Keratinocyte (primary cell): Measurements from ENCODE around the gene PRKCZ. TPM values are rescaled to one million over a fixed set of nuclear protein-coding genes. Genes with fewer than 3 reads are reported as not detected.

ENCODE experiments used
- DNase-seq: peaks from one replicate; pipeline ENCODE4 v3.0.0-alpha.2; 2011; ENCODE audit warnings: low read depth, missing footprints, low spot score
- FAIRE-seq: peaks from 2 replicates; lab custom pipeline; 2011; peaks lifted over from hg19 to GRCh38; lab: Jason Lieb, UNC
- H2AFZ ChIP-seq: 2 replicates; pipeline ENCODE4 v1.6.0; 2012; ENCODE audit warnings: low read length, control low read depth, inconsistent platforms; ENCODE audit not compliant: control insufficient read depth
- H3K27ac ChIP-seq: 2 replicates; pipeline ENCODE4 v1.5.1; 2011; ENCODE audit warnings: low read length; ENCODE audit not compliant: control insufficient read depth, insufficient read depth
- H3K27me3 ChIP-seq: 3 replicates; pipeline ENCODE4 v1.6.0; 2011; ENCODE audit warnings: low read length; ENCODE audit not compliant: control insufficient read depth, insufficient read depth; ENCODE audit errors: extremely low read depth
- H3K36me3 ChIP-seq, 2 experiments: 2 replicates in 1 of 2; 3 replicates in 1 of 2; pipeline ENCODE4 v1.5.1; 2011; ENCODE audit warnings: low read length in 2 of 2, mild to moderate bottlenecking in 1 of 2; ENCODE audit not compliant: control insufficient read depth in 2 of 2, insufficient read depth in 2 of 2; ENCODE audit errors: extremely low read depth in 1 of 2
- H3K4me1 ChIP-seq: 3 replicates; pipeline ENCODE4 v1.5.1; 2011; ENCODE audit warnings: low read length; ENCODE audit not compliant: control insufficient read depth, insufficient read depth; ENCODE audit errors: extremely low read depth
- H3K4me2 ChIP-seq: 3 replicates; pipeline ENCODE4 v1.6.0; 2011; ENCODE audit warnings: low read depth, low read length; ENCODE audit not compliant: control insufficient read depth, insufficient read depth; ENCODE audit errors: extremely low read depth
- H3K4me3 ChIP-seq, 3 experiments: fragments of 200-600 bp in 1 of 3; sonication (generic) in 1 of 3; 2 replicates in 2 of 3; 3 replicates in 1 of 3; pipeline ENCODE4 v1.5.1; 2011 to 2016; ENCODE audit warnings: low read length in 3 of 3, mild to moderate bottlenecking in 3 of 3, control low read depth in 2 of 3, inconsistent platforms in 1 of 3, low read depth in 1 of 3, mixed read lengths in 1 of 3, mixed run types in 1 of 3, moderate library complexity in 1 of 3; ENCODE audit not compliant: control insufficient read depth in 2 of 3, insufficient read depth in 2 of 3; ENCODE audit errors: extremely low read depth in 1 of 3
- H3K79me2 ChIP-seq: 2 replicates; pipeline ENCODE4 v1.6.0; 2012; ENCODE audit warnings: low read length; ENCODE audit not compliant: control insufficient read depth, insufficient read depth
- H3K9ac ChIP-seq: 3 replicates; pipeline ENCODE4 v1.6.0; 2011; ENCODE audit warnings: low read length; ENCODE audit not compliant: control insufficient read depth, insufficient read depth; ENCODE audit errors: extremely low read depth
- H3K9me1 ChIP-seq: 3 replicates; pipeline ENCODE4 v1.6.0; 2011; ENCODE audit warnings: low read length; ENCODE audit not compliant: control insufficient read depth, insufficient read depth; ENCODE audit errors: extremely low read depth
- H3K9me3 ChIP-seq: 2 replicates; pipeline ENCODE4 v1.5.1; 2012; ENCODE audit warnings: low read depth, low read length; ENCODE audit not compliant: control insufficient read depth
- H4K20me1 ChIP-seq: 3 replicates; pipeline ENCODE4 v1.6.0; 2011; ENCODE audit warnings: low read length; ENCODE audit not compliant: control insufficient read depth, insufficient read depth; ENCODE audit errors: extremely low read depth
- EZH2 ChIP-seq: IDR thresholded peaks from one replicate; pipeline ENCODE4 v1.6.1; 2012; ENCODE audit warnings: inconsistent platforms, mild to moderate bottlenecking, low read length, moderate library complexity
- dilution Hi-C: fragments of 300-500 bp; cut with MboI; formaldehyde crosslinking; loops from one replicate; pipeline ENCODE4 v1.7.0; 2020; ENCODE audit warnings: low sequenced_read_pairs; ENCODE audit not compliant: extremely low pct_ligation_motif_present
- polyA plus RNA-seq, 5 experiments: library from polyadenylated mRNA; depleted of rRNA in 3 of 5; stranded (reverse) in 3 of 5; stranded (forward) in 1 of 5; unstranded in 1 of 5; fragments of >200 nt; gene quantifications; 1 replicate in 1 of 5; 2 replicates in 3 of 5; 3 replicates in 1 of 5; pipeline versions ENCODE4 v1.2.1 to v1.2.3, GENCODE V29; 2011 to 2012; ENCODE audit warnings: missing spikeins in 2 of 5, low read depth in 1 of 5, low replicate concordance in 1 of 5
- TF ChIP-seq, protein P1 (sequence below), 3 experiments: IDR thresholded peaks in 1 of 3; conservative IDR thresholded peaks in 1 of 3; optimal IDR thresholded peaks in 1 of 3; 2 replicates in 2 of 3; 3 replicates in 1 of 3; pipeline versions ENCODE3 to v1.5.1; 2011; ENCODE audit warnings: low read length in 3 of 3, mild to moderate bottlenecking in 3 of 3, moderate library complexity in 2 of 3, control low read depth in 1 of 3, inconsistent platforms in 1 of 3; ENCODE audit not compliant: insufficient read depth in 2 of 3; ENCODE audit errors: extremely low read depth in 1 of 3

Gene PRKCZ
- polyA plus RNA-seq, 1 donor (not counting 4 experiments of a cell fraction or from before 2014, with no cell fraction given) = 36.3 TPM

DNA sequence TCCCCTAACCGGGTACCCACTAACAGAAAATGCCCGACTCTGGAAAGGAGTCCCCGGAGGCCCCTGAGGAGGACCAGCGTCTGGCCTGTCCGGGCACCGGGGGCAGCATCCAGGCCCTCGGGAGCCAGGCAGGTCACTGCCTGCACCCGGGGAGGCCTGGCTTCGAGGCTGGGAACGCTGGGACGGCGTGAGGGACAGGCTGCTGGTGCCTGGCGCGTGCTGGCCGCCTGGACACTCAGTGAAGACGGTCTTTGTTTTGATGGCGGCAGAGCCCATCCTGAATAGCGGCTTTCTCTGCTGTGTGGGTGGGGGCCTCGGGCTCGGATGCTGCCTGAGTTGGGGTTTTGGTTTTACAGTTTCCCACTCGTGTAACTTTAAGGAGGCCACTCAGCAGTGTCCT lies 37.6 kb downstream of the PRKCZ start:
- Histone ChIP-seq H3K4me2 (no peak overlapping the region), H2AFZ (no peak overlapping the region), H3K9me1 (no peaks in the 10 kb centered on the region), H3K36me3 (peaks cover 0 to 1% of the 10 kb centered on the region in 2 experiments), H3K79me2 (no peaks in the 10 kb centered on the region), H3K27ac (no peak overlapping the region), H3K27me3 (no peaks in the 10 kb centered on the region), H3K9ac (no peak overlapping the region), H3K9me3 (no peaks in the 10 kb centered on the region), H3K4me1 (no peaks in the 10 kb centered on the region), H3K4me3 (no peak overlapping the region), H4K20me1 (no peaks in the 10 kb centered on the region)
- TF ChIP-seq, protein P1, sequence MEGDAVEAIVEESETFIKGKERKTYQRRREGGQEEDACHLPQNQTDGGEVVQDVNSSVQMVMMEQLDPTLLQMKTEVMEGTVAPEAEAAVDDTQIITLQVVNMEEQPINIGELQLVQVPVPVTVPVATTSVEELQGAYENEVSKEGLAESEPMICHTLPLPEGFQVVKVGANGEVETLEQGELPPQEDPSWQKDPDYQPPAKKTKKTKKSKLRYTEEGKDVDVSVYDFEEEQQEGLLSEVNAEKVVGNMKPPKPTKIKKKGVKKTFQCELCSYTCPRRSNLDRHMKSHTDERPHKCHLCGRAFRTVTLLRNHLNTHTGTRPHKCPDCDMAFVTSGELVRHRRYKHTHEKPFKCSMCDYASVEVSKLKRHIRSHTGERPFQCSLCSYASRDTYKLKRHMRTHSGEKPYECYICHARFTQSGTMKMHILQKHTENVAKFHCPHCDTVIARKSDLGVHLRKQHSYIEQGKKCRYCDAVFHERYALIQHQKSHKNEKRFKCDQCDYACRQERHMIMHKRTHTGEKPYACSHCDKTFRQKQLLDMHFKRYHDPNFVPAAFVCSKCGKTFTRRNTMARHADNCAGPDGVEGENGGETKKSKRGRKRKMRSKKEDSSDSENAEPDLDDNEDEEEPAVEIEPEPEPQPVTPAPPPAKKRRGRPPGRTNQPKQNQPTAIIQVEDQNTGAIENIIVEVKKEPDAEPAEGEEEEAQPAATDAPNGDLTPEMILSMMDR (optimal IDR thresholded peaks at IDR 0.05 in 1 of 3, IDR thresholded peaks at IDR 0.05 in 1 of 3, conservative IDR thresholded peaks at IDR 0.05 in 1 of 3; ENCODE audit: extremely low read depth in 1 of 3, insufficient read depth in 2 of 3, low read length in 3 of 3) = no peak
- TF ChIP-seq EZH2 = no peak
- dilution Hi-C loops = no loop called here
- DNase-seq (no peak), FAIRE-seq (no peak)

DNA sequence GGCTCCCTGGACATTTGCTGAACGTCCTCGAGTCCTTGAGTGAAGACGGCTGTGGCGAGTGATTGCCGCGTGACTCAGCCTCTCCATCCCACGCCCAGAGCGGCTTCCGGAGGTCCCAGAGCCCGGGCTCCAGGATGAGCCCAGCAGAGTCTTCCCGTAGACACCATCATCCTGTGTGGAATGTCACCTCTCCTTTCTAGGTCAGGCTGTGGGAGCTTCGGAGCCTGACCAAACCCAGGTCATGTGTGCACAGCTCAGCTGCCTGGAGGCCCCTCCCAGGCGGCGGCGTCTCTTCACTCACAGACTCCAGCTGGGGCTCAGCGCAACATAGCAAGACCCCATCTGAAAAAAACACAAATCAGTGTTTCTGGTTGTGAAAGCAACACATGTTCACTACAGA lies 38.2 kb downstream of the PRKCZ start:
- H3K27me3 ChIP-seq = no peaks in the 10 kb centered on the region
- H3K4me1 ChIP-seq = no peaks in the 10 kb centered on the region
- DNase-seq (no peak), FAIRE-seq (no peak)
- no peak for TF ChIP-seq EZH2
- TF ChIP-seq, protein P1 (optimal IDR thresholded peaks at IDR 0.05 in 1 of 3, IDR thresholded peaks at IDR 0.05 in 1 of 3, conservative IDR thresholded peaks at IDR 0.05 in 1 of 3; ENCODE audit: extremely low read depth in 1 of 3, insufficient read depth in 2 of 3, low read length in 3 of 3) = no peak
- H3K9me1 ChIP-seq = no peaks in the 10 kb centered on the region
- H3K79me2 ChIP-seq = no peaks in the 10 kb centered on the region
- H3K9ac ChIP-seq = no peak overlapping the region
- peaks cover 0 to 1% of the 10 kb centered on the region in 2 experiments for H3K36me3 ChIP-seq
- no peaks in the 10 kb centered on the region for H4K20me1 ChIP-seq
- H3K27ac ChIP-seq = no peak overlapping the region
- H2AFZ ChIP-seq = no peak overlapping the region
- H3K4me2 ChIP-seq = no peak overlapping the region
- no peak overlapping the region for H3K4me3 ChIP-seq
- dilution Hi-C loops = no loop called here
- no peaks in the 10 kb centered on the region for H3K9me3 ChIP-seq
